CD4-positive, alpha-beta memory T cell (primary cell): ENCODE measurements around the gene STRN4. TPM values are rescaled to one million over a fixed set of nuclear protein-coding genes. Genes with fewer than 3 reads are reported as not detected.

Experiments used
- CTCF ChIA-PET: fragments of 350-600 bp; sonication (Branson Sonifier 250); formaldehyde crosslinking; loops from one replicate; lab custom pipeline; 2021; ENCODE audit warnings: inconsistent platforms; ENCODE audit not compliant: partially characterized antibody; lab: Charles Lee
- POLR2A ChIA-PET: fragments of 350-600 bp; sonication (Branson Sonifier 250); formaldehyde crosslinking; loops from one replicate; lab custom pipeline; 2021; ENCODE audit not compliant: partially characterized antibody; lab: Charles Lee
- DNase-seq, 5 donors: peaks; one replicate each; pipeline versions ENCODE4 v3.0.0 to v3.0.0-alpha.2; 2020 to 2022; ENCODE audit warnings: mixed read lengths in 1 of 5
- H3K27ac ChIP-seq: one replicate; pipeline ENCODE4 v1.7.0; 2013; ENCODE audit warnings: low read depth, low read length
- H3K27me3 ChIP-seq: 2 replicates; pipeline ENCODE4 v1.7.0; 2013; ENCODE audit warnings: mild to moderate bottlenecking, low read length, moderate library complexity; ENCODE audit not compliant: insufficient read depth
- H3K36me3 ChIP-seq: 2 replicates; pipeline ENCODE4 v1.7.0; 2013; ENCODE audit warnings: mild to moderate bottlenecking, low read length, moderate library complexity; ENCODE audit not compliant: insufficient read depth
- H3K4me1 ChIP-seq: 2 replicates; pipeline ENCODE4 v1.7.0; 2013; ENCODE audit warnings: mild to moderate bottlenecking, low read length, moderate library complexity; ENCODE audit not compliant: insufficient read depth
- H3K4me3 ChIP-seq, 2 donors: one replicate each; pipeline ENCODE4 v1.7.0; 2013; ENCODE audit warnings: low read length in 2 of 2, mild to moderate bottlenecking in 1 of 2
- H3K9me3 ChIP-seq, 2 donors: one replicate each; pipeline ENCODE4 v1.7.0; 2013; ENCODE audit warnings: low read length in 2 of 2, control low read depth in 1 of 2; ENCODE audit not compliant: control insufficient read depth in 1 of 2
- H3K27ac Mint-ChIP-seq, 7 donors: one replicate each; pipeline ENCODE4 v1.8.0; 2020 to 2021; ENCODE audit warnings: mixed read lengths in 7 of 7, mild to moderate bottlenecking in 6 of 7, inconsistent platforms in 3 of 7, moderate library complexity in 3 of 7
- H3K27me3 Mint-ChIP-seq, 2 donors: one replicate each; pipeline ENCODE4 v1.8.0; 2020 to 2021; ENCODE audit warnings: mixed read lengths in 2 of 2
- H3K36me3 Mint-ChIP-seq, 2 donors: one replicate each; pipeline ENCODE4 v1.8.0; 2020 to 2021; ENCODE audit warnings: mixed read lengths in 2 of 2, inconsistent platforms in 1 of 2, mild to moderate bottlenecking in 1 of 2
- H3K4me1 Mint-ChIP-seq, 4 donors: one replicate each; pipeline ENCODE4 v1.8.0; 2020 to 2021; ENCODE audit warnings: mixed read lengths in 4 of 4, mild to moderate bottlenecking in 1 of 4
- H3K4me3 Mint-ChIP-seq, 8 donors: one replicate each; pipeline ENCODE4 v1.8.0; 2020 to 2021; ENCODE audit warnings: mixed read lengths in 8 of 8, mild to moderate bottlenecking in 7 of 8, moderate library complexity in 6 of 8, inconsistent platforms in 3 of 8
- H3K9me3 Mint-ChIP-seq, 8 donors: one replicate each; pipeline ENCODE4 v1.8.0; 2020 to 2021; ENCODE audit warnings: mixed read lengths in 8 of 8, mild to moderate bottlenecking in 5 of 8, inconsistent platforms in 3 of 8, moderate library complexity in 1 of 8
- intact Hi-C: fragments of 100-400 bp; cut with micrococcal nuclease; formaldehyde crosslinking; loops from one replicate; pipeline ENCODE4 v1.15.1; 2023
- polyA plus RNA-seq, 2 donors: library from polyadenylated mRNA; unstranded; fragments of 300-500 nt; fragmentation: Illumina TruSeq; gene quantifications; one replicate each; pipeline ENCODE4 v1.2.3, GENCODE V29; 2021
- total RNA-seq, 2 experiments: library from RNA; stranded (reverse); gene quantifications; one replicate each; pipeline ENCODE4 v1.2.3, GENCODE V29; 2021

Gene STRN4
- total and polyA plus RNA-seq, 4 experiments from 2014 or later = 13.9 to 88.8 (median 52.1) TPM

DNA sequence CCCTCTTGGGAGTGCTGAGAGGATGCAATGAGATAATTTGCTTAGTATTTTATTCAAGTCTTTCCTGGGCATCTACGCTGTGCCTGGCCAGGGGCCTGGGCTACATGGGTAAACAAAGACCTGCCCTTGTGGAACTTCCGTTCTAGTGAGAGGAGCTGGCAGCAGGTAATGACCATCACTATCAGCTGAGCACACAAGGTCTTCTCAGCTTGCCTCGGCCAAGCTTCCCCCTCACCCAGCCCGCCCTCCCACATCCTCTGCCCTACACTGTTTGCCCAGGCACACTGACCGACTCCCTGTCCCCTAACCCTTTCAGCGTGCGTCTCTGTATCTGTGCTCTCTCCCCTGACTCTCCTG, 9.0 kb downstream of the STRN4 start:
- Histone ChIP-seq H3K27ac (no peak overlapping the region), H3K4me1 (peaks cover 19% of the 10 kb centered on the region), H3K9me3 (no peaks in the 10 kb centered on the region), H3K27me3 (no peaks in the 10 kb centered on the region), H3K36me3 (peaks cover 53% of the 10 kb centered on the region), H3K4me3 (no peak overlapping the region)
- Mint-ChIP-seq H3K27ac (peak overlapping the region in 2 of 7 donors; percentile 55 to 69), H3K36me3 (peaks cover 8 to 53% of the 10 kb centered on the region in 2 donors), H3K9me3 (peaks cover 0 to under 1% (median 0%) of the 10 kb centered on the region in 8 donors), H3K27me3 (no peaks in the 10 kb centered on the region), H3K4me1 (peaks cover 17 to 30% (median 20%) of the 10 kb centered on the region in 4 donors), H3K4me3 (no peak overlapping the region)
- intact Hi-C loops = no loop called here
- DNase-seq = no peak
- POLR2A ChIA-PET = no interaction called here
- CTCF ChIA-PET = interaction anchor here (0.6 to 1.1 kb wide), 2 partner anchors 11 to 34 kb away, joined by 3 to 9 read pairs; no protein-coding TSS in a partner anchor

DNA sequence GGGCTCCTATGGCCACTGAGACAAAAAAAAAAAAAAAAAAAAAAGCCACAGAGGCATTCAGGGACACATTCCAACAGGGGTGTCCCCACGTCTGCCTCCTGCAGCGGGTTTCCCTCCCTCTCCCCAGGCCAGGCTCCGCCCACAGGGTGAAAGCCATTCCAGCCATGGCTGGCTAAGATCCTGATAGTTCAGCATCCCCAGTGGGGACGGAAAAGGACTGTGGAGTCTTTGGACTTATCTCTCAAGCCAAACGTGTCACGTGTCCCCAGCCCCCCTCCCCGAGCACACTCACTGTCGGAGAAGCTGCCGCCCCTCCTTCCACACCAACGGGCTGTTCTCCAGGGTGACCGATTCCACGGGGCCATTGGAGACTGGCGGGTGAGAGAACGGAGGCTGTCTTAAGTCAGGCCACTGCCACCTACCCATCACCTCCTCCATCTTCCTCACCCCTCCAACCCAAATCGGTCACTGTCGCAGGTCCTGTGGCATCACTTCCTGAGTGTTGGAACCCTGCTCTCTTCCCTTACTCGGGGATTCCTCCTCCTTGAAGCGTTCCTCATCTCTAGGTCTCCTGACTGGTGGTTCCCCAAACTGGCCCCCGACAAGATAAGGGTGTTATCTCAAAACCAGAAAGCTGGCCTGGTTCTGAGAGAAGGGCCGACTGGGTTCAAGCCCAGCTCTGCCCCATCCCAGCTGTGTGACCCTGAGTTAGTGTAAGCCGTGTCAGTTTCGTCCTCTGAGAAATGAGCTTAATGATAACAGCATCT, 9.5 kb downstream of the STRN4 start:
- peaks cover 12 to 24% (median 16%) of the 10 kb centered on the region in 4 donors for H3K4me1 Mint-ChIP-seq
- H3K4me3 Mint-ChIP-seq = no peak overlapping the region
- no peak overlapping the region for H3K27ac ChIP-seq
- H3K4me3 ChIP-seq = no peak overlapping the region
- peak overlapping the region in 1 of 7 donors; percentile 69 for H3K27ac Mint-ChIP-seq
- H3K4me1 ChIP-seq = peaks cover 13% of the 10 kb centered on the region
- H3K27me3 ChIP-seq = no peaks in the 10 kb centered on the region
- no peaks in the 10 kb centered on the region for H3K9me3 ChIP-seq
- ChIA-PET CTCF (interaction anchor here (0.6 to 1.1 kb wide), 2 partner anchors 12 to 33 kb away, joined by 3 to 9 read pairs; no protein-coding TSS in a partner anchor), POLR2A (no interaction called here)
- intact Hi-C loops = no loop called here
- no peaks in the 10 kb centered on the region for H3K27me3 Mint-ChIP-seq
- peaks cover 13 to 56% of the 10 kb centered on the region in 2 donors for H3K36me3 Mint-ChIP-seq
- no peak for DNase-seq
- H3K36me3 ChIP-seq = peaks cover 53% of the 10 kb centered on the region
- H3K9me3 Mint-ChIP-seq = peaks cover 0 to 3% (median 0%) of the 10 kb centered on the region in 8 donors

DNA sequence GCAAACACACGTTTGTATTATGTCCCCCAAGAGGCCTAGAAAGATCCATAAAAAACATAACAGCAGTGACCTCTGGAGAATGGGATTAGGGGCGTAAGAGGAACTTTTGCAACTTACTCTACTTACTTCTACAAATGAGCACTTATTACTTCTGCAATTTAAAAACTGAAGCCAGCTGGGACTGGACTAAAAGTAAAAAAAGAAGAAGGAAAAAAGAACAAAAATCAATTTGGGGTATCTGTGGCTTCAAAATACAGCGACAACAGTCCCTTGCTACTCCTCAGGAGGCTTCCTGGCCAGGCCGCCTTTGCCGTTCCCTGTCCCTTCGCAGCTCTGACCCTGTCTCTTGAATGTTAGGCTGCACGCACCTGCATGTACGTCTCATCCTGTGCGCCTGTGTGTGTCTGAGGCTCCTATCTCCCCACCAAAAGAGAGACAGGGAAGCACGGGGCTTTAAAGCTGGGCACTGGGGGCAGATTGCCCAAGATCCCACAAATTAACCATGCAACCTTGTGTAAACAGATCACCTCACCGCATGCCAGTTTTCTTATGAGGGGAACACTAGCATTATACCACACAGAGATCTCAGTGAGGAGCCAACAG, 12.5 kb downstream of the STRN4 start:
- peak overlapping the region in 1 of 7 donors; percentile 47 for H3K27ac Mint-ChIP-seq
- H3K9me3 Mint-ChIP-seq = peaks cover 0 to 3% (median 0%) of the 10 kb centered on the region in 8 donors
- H3K36me3 Mint-ChIP-seq = peaks cover 17 to 73% of the 10 kb centered on the region in 2 donors
- H3K4me3 Mint-ChIP-seq = no peak overlapping the region
- H3K4me1 Mint-ChIP-seq = peaks cover 5 to 8% (median 5%) of the 10 kb centered on the region in 4 donors
- CTCF ChIA-PET = interaction anchor here (0.8 to 2.1 kb wide), 5 partner anchors 16 to 106 kb away, joined by 3 to 12 read pairs (median 3); no protein-coding TSS in a partner anchor
- intact Hi-C loops = no loop called here
- no peaks in the 10 kb centered on the region for H3K9me3 ChIP-seq
- DNase-seq = no peak
- H3K4me3 ChIP-seq = no peak overlapping the region
- POLR2A ChIA-PET = interaction anchor here (0.9 kb wide), 1 partner anchor 8 kb away, joined by 4 read pairs; no protein-coding TSS in a partner anchor
- H3K27ac ChIP-seq = no peak overlapping the region
- peaks cover 4% of the 10 kb centered on the region for H3K4me1 ChIP-seq
- peaks cover 61% of the 10 kb centered on the region for H3K36me3 ChIP-seq
- H3K27me3 Mint-ChIP-seq = no peaks in the 10 kb centered on the region
- H3K27me3 ChIP-seq = no peaks in the 10 kb centered on the region

DNA sequence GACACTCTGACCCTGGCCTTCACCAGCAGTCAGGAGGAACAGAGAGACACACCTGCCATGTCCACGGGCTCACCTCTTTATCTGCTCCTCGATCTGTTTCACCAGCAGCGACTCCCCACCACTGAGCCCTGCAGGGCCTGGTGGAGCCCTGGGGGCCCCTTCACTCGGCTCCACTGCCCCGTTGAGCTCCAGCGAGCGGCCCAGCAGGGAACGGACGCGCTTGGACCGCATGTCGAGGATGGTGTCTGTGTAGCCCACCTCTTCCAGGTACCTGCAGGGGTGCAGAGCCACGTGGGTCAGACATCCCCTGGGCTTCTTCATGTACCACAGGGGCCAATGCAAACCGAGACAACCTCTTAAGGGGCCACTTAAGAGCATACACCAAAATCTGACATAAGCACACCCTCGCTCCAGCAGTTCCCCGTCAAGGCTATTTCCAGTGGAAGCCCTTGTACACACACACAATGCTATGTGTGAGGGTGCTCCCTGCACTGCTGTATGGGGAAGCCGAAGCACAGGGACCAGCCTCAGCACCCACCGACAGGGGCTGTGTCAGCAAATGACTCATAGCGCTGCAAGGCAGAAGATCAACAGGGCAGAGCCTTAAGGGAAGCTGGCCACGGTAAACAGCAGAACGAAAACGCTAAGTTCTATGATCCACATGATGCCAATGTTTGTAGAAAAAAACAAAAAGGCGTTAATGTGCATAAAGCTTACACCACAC, 13.1 kb downstream of the STRN4 start:
- Histone ChIP-seq H3K36me3 (peaks cover 60% of the 10 kb centered on the region), H3K27me3 (no peaks in the 10 kb centered on the region), H3K4me1 (peaks cover 9% of the 10 kb centered on the region), H3K9me3 (no peaks in the 10 kb centered on the region), H3K4me3 (no peak overlapping the region), H3K27ac (no peak overlapping the region)
- ChIA-PET CTCF (interaction anchor here (0.8 to 5.4 kb wide), 6 partner anchors 9 to 107 kb away, joined by 3 to 52 read pairs (median 4); no protein-coding TSS in a partner anchor), POLR2A (interaction anchor here (0.9 kb wide), 1 partner anchor 9 kb away, joined by 4 read pairs; no protein-coding TSS in a partner anchor)
- Mint-ChIP-seq H3K36me3 (peaks cover 20 to 73% of the 10 kb centered on the region in 2 donors), H3K4me3 (no peak overlapping the region), H3K27ac (no peak overlapping the region), H3K9me3 (peaks cover 0 to 3% (median 0%) of the 10 kb centered on the region in 8 donors), H3K4me1 (peaks cover 8 to 10% (median 9%) of the 10 kb centered on the region in 4 donors), H3K27me3 (no peaks in the 10 kb centered on the region)
- intact Hi-C loops = no loop called here
- DNase-seq = no peak

DNA sequence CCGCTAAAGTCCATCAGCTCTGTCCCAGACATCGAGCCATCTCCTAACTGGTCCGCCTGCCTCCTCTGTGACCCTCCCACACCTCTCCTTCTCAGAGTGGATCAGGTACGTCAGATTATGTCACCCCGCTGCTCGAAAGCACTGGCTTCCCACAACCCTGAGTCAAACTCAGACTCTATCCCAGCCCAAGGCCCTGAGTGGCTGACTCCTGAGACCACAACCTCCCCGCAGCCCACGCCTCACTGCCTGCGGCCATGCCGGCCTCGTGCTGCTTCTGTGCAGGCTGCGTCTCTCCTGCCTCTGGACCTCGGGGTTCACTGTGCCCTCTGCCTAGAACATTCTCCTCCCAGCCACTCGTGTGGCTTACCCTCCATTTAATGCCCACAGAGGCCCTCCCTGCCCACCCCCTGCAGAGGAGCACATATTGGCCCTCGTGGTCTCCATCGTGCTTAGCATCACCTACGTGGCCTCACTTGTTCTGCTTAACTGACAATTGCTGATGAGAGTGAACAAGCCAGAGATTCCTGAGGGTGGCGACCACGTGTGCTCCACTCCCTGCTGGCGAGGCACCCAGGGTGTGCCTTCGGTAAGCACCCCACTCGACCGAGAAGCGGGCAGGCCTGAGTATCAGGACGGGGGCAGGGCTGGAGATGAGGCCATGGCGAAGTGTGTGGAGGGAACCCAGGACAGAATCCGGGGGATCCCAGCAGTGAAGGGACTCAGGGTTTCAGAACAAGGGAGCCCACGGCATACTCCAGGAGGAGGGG, 13.9 kb downstream of the STRN4 start:
- H3K36me3 Mint-ChIP-seq = peaks cover 20 to 67% of the 10 kb centered on the region in 2 donors
- H3K4me1 Mint-ChIP-seq = peaks cover 8 to 10% (median 9%) of the 10 kb centered on the region in 4 donors
- intact Hi-C loops = no loop called here
- H3K4me1 ChIP-seq = peaks cover 9% of the 10 kb centered on the region
- ChIA-PET POLR2A (interaction anchor here (6.3 kb wide), 1 partner anchor 20 kb away, joined by 72 read pairs; the partner anchor contains the start of gene PRKD2), CTCF (interaction anchor here (1.2 to 6.1 kb wide), 3 partner anchors 10 to 28 kb away, joined by 4 to 173 read pairs (median 52); no protein-coding TSS in a partner anchor)
- no peak overlapping the region for H3K27ac ChIP-seq
- H3K27ac Mint-ChIP-seq = peak overlapping the region in 3 of 7 donors; percentile 68 to 82 (median 74)
- no peak for DNase-seq
- H3K27me3 Mint-ChIP-seq = no peaks in the 10 kb centered on the region
- H3K4me3 Mint-ChIP-seq = no peak overlapping the region
- no peaks in the 10 kb centered on the region for H3K27me3 ChIP-seq
- peaks cover 0 to 3% (median 0%) of the 10 kb centered on the region in 8 donors for H3K9me3 Mint-ChIP-seq
- peaks cover 61% of the 10 kb centered on the region for H3K36me3 ChIP-seq
- H3K4me3 ChIP-seq = no peak overlapping the region
- H3K9me3 ChIP-seq = no peaks in the 10 kb centered on the region

DNA sequence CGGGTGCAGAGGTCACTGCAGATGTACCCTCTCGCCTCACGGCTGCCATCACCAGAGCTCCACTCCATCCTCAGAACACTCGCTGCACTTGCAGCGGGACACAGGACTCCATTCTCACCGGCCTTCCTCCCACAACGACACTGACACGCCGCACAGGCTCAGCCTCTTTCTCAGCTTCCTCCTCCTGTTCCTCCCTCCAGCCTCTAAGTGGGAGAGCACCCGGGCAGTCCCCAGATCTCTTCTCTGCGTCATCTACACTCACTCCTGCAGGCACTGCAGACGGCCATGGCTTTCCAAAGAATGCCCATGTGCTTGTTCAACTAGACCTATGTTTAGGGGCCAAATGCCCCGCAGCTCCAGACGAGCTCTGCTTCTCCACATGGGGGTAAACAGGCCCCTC, 14.7 kb downstream of the STRN4 start:
- ChIA-PET CTCF (interaction anchor here (0.6 to 6.1 kb wide), 5 partner anchors 10 to 327 kb away, joined by 3 to 173 read pairs (median 20); no protein-coding TSS in a partner anchor), POLR2A (interaction anchor here (1.3 to 6.3 kb wide), 2 partner anchors 20 to 27 kb away, joined by 3 to 72 read pairs; partner anchors contain the start of gene PRKD2)
- peaks cover 9% of the 10 kb centered on the region for H3K4me1 ChIP-seq
- H3K9me3 Mint-ChIP-seq = peaks cover 0 to 3% (median 0%) of the 10 kb centered on the region in 8 donors
- DNase-seq = no peak
- no peaks in the 10 kb centered on the region for H3K9me3 ChIP-seq
- H3K36me3 Mint-ChIP-seq = peaks cover 17 to 66% of the 10 kb centered on the region in 2 donors
- peaks cover 8 to 10% (median 9%) of the 10 kb centered on the region in 4 donors for H3K4me1 Mint-ChIP-seq
- H3K27me3 Mint-ChIP-seq = no peaks in the 10 kb centered on the region
- intact Hi-C loops = no loop called here
- no peak overlapping the region for H3K4me3 ChIP-seq
- H3K27ac Mint-ChIP-seq = peak overlapping the region in 4 of 7 donors; percentile 16 to 60 (median 30)
- H3K27ac ChIP-seq = no peak overlapping the region
- H3K27me3 ChIP-seq = no peaks in the 10 kb centered on the region
- no peak overlapping the region for H3K4me3 Mint-ChIP-seq
- H3K36me3 ChIP-seq = peaks cover 62% of the 10 kb centered on the region
